Measurements from ENCODE around the gene CPNE4.

DNA sequence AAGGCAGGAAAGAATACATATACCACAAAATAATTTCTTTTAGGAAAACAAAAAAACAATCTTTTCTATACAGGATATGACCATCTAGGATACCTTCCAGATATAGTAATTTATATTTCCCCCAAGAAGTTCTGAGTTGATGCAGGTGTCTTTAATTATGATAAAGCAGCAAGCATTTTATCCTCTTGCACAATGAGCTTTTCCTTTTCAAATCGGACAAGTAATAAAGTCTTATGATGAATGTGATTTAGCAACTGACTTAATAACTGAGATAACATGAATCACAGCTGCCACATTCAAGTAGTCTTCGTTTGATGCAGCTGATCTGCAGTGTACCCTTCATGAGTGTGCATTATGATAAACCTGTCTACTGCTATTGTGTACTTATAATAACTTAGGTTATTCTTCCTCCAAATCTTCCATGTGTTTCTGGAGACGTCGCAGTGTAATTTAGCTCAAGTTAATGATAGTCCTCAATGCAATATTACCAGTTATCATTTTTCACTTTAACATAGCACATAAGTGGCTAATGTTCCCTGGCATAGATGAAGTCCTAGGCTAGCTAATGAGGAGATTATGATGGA, 271.7 kb downstream of the CPNE4 start:
- no peak for TF ChIP-seq CTCF (IDR thresholded peaks at IDR 0.05; ENCODE audit: low read depth, low read length, poor library complexity, severe bottlenecking)
- no peak for TF ChIP-seq EZH2phosphoT487 (IDR thresholded peaks at IDR 0.05; ENCODE audit: borderline replicate concordance, low read length)

Measured in DOHH2 (cell line).